NCI-H1105 treated with DMSO at 0.1 percent for 48 hours (cell line): ENCODE results near the gene TMEM98.
A peak's percentile ranks its signal among the peaks of the same experiment; 100 is the strongest.
"Not testable (repeated sequence)": the region's sequence is repeated elsewhere in the genome, so short reads cannot be mapped to it uniquely, and the experiment has no call there.

Source experiments
- DNase-seq: peaks from one replicate; lab custom pipeline; 2025; lab: John Stamatoyannopoulos, UW

TMEM98 gene

GRCh38 chr17:32915245-32915644 lies 12.7 kb upstream of the TMEM98 start:
- no peak for DNase-seq

GRCh38 chr17:32916134-32916533 lies 11.8 kb upstream of the TMEM98 start:
- DNase-seq, result no peak

- DNase-seq, result no peak
Measured at GRCh38 chr17:32917081-32917480, 10.9 kb upstream of the TMEM98 start.

- no peak for DNase-seq
Measured at GRCh38 chr17:32917842-32918241, 10.1 kb upstream of the TMEM98 start.

GRCh38 chr17:32919876-32920275 lies 8.1 kb upstream of the TMEM98 start:
- DNase-seq, result not testable (repeated sequence)

GRCh38 chr17:32920293-32920692 lies 7.7 kb upstream of the TMEM98 start:
- no peak for DNase-seq

- no peak for DNase-seq
Measured at GRCh38 chr17:32921017-32921416, 6.9 kb upstream of the TMEM98 start.

GRCh38 chr17:32923905-32924304 lies 4.0 kb upstream of the TMEM98 start:
- not testable (repeated sequence) for DNase-seq

GRCh38 chr17:32926183-32926582 lies 1.8 kb upstream of the TMEM98 start:
- DNase-seq, result no peak

GRCh38 chr17:32926789-32927188 lies 1.2 kb upstream of the TMEM98 start:
- not testable (repeated sequence) for DNase-seq

- no peak for DNase-seq
Measured at GRCh38 chr17:32927201-32927723, 691 bp upstream of the TMEM98 start.

GRCh38 chr17:32928586-32929535 lies 908 bp downstream of the TMEM98 start:
- peak; percentile 11 for DNase-seq

- DNase-seq, result no peak
Measured at GRCh38 chr17:32929588-32929987, 1.6 kb downstream of the TMEM98 start.

GRCh38 chr17:32930512-32930911 lies 2.6 kb downstream of the TMEM98 start:
- no peak for DNase-seq

GRCh38 chr17:32931686-32932085 lies 3.7 kb downstream of the TMEM98 start:
- DNase-seq, result no peak

GRCh38 chr17:32933881-32934280 lies 5.9 kb downstream of the TMEM98 start:
- DNase-seq, result no peak

- DNase-seq, result no peak
Measured at GRCh38 chr17:32935726-32936125, 7.8 kb downstream of the TMEM98 start.

- DNase-seq, result no peak
Measured at GRCh38 chr17:32936186-32936893, 8.4 kb downstream of the TMEM98 start.

- DNase-seq, result peak; percentile 64
Measured at GRCh38 chr17:32936894-32937500, 9.0 kb downstream of the TMEM98 start.

GRCh38 chr17:32940706-32941390 lies 12.9 kb downstream of the TMEM98 start:
- no peak for DNase-seq

GRCh38 chr17:32941419-32942032 lies 13.6 kb downstream of the TMEM98 start:
- DNase-seq, result no peak
